K562 (cell line): Measurements from ENCODE around the gene C20orf141. TPM values are rescaled to one million over a fixed set of nuclear protein-coding genes. Genes with fewer than 3 reads are reported as not detected.

Experiments used
- CHD1 ChIP-seq: fragments of 200-600 bp; sonication (generic); IDR thresholded peaks from one replicate; pipeline ENCODE4 v1.6.1; 2012; ENCODE audit warnings: mild to moderate bottlenecking, moderate library complexity, low read length, inconsistent platforms
- ELF2 ChIP-seq: fragments of 250-450 bp; sonication (Bioruptor Pico); IDR thresholded peaks from 2 replicates; pipeline ENCODE4 v1.5.0; 2021; ENCODE audit warnings: mild to moderate bottlenecking
- NR3C1 ChIP-seq: sonication (generic); formaldehyde crosslinking; IDR thresholded peaks from 2 replicates; pipeline ENCODE4 v1.8.1; 2022; ENCODE audit warnings: missing genetic modification reagents
- POLR2AphosphoS5 ChIP-seq: IDR thresholded peaks from 2 replicates; pipeline ENCODE4 v1.6.1; 2011; ENCODE audit warnings: mild to moderate bottlenecking, low read depth, low read length, moderate library complexity; ENCODE audit not compliant: control insufficient read depth, insufficient read depth
- RERE ChIP-seq: sonication (generic); formaldehyde crosslinking; IDR thresholded peaks from 2 replicates; pipeline ENCODE4 v1.8.0; 2023; ENCODE audit warnings: missing genetic modification reagents, mild to moderate bottlenecking, borderline replicate concordance
- SIN3B ChIP-seq: fragments of 450-650 bp; IDR thresholded peaks from 2 replicates; pipeline ENCODE4 v1.6.1; 2017; ENCODE audit warnings: low read depth, mild to moderate bottlenecking, moderate library complexity
- TARDBP ChIP-seq: fragments of 450-650 bp; IDR thresholded peaks from 2 replicates; pipeline ENCODE4 v1.6.1; 2016
- ZEB2 ChIP-seq: fragments of 450-650 bp; IDR thresholded peaks from 2 replicates; pipeline ENCODE4 v1.6.1; 2016
- ZNF165 ChIP-seq: fragments of 250-450 bp; sonication (Bioruptor Pico); IDR thresholded peaks from 2 replicates; pipeline ENCODE4 v1.4.0; 2020; ENCODE audit warnings: borderline replicate concordance
- ZNF655 ChIP-seq: fragments of 250-450 bp; sonication (Bioruptor Pico); IDR thresholded peaks from 2 replicates; pipeline ENCODE4 v1.5.0; 2021
- ZSCAN29 ChIP-seq: fragments of 450-650 bp; IDR thresholded peaks from 2 replicates; pipeline ENCODE4 v1.6.1; 2017
- polyA plus RNA-seq, 8 experiments: library from polyadenylated mRNA; depleted of rRNA in 4 of 8; stranded (reverse) in 5 of 8; unstranded in 3 of 8; fragments of >200 nt; fragmentation: Nextera tagmentation in 2 of 8; fragmentation: Illumina TruSeq in 1 of 8; extraction: Ambion mirVana in 2 of 8; extraction: Trizol in 1 of 8; gene quantifications; 2 replicates each; pipeline versions ENCODE4 v1.2.1 to v1.2.3, GENCODE V29; 2011 to 2014; ENCODE audit warnings: inconsistent platforms in 1 of 8, missing spikeins in 1 of 8
- total RNA-seq, 7 experiments: library from RNA; depleted of rRNA in 6 of 7; stranded (reverse); fragments of >200 nt in 6 of 7; fragmentation: Illumina TruSeq in 2 of 7; extraction: Trizol in 2 of 7; gene quantifications; 2 replicates each; pipeline versions ENCODE4 v1.2.1 to v1.2.3, GENCODE V29; 2011 to 2021; ENCODE audit warnings: low replicate concordance in 1 of 7
- TF ChIP-seq, protein P1 (sequence below): fragments of 450-650 bp; formaldehyde crosslinking; IDR thresholded peaks from 2 replicates; pipeline ENCODE4 v1.4.0; 2020; ENCODE audit warnings: mild to moderate bottlenecking, moderate library complexity
- TF ChIP-seq, protein P2 (sequence below): fragments of 250-450 bp; sonication (Bioruptor Pico); IDR thresholded peaks from 2 replicates; pipeline ENCODE4 v1.5.0; 2021

The C20orf141 gene
- total and polyA plus RNA-seq, 9 of the 15 experiments (the other 6 are each of a cell fraction or from before 2014, with no cell fraction given): not detected

GRCh38 chr20:2840138-2840966 lies 25.6 kb downstream of the C20orf141 start, which contains the start of the genes PCED1A and VPS16 (continued):
- TF ChIP-seq RERE: no peak
- no peak for TF ChIP-seq ZNF165 (CRISPR knock-in tag)
- peak; percentile 95 for TF ChIP-seq ELF2 (CRISPR knock-in tag)
- TF ChIP-seq, protein P1, sequence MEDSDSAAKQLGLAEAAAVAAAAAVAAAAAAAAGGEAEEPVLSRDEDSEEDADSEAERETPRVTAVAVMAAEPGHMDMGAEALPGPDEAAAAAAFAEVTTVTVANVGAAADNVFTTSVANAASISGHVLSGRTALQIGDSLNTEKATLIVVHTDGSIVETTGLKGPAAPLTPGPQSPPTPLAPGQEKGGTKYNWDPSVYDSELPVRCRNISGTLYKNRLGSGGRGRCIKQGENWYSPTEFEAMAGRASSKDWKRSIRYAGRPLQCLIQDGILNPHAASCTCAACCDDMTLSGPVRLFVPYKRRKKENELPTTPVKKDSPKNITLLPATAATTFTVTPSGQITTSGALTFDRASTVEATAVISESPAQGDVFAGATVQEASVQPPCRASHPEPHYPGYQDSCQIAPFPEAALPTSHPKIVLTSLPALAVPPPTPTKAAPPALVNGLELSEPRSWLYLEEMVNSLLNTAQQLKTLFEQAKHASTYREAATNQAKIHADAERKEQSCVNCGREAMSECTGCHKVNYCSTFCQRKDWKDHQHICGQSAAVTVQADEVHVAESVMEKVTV (CRISPR knock-in tag): no peak
- TF ChIP-seq TARDBP: no peak
- TF ChIP-seq ZNF655 (CRISPR knock-in tag): no peak
- TF ChIP-seq POLR2AphosphoS5: no peak
- 0 out of 2 replicates have a peak, but pooled peaks have one; percentile 58 for TF ChIP-seq NR3C1
- peak; percentile 65; the same call in 1 of the 2 replicates for TF ChIP-seq SIN3B
- TF ChIP-seq ZEB2: no peak
- TF ChIP-seq ZSCAN29: no peak
- TF ChIP-seq, protein P2, sequence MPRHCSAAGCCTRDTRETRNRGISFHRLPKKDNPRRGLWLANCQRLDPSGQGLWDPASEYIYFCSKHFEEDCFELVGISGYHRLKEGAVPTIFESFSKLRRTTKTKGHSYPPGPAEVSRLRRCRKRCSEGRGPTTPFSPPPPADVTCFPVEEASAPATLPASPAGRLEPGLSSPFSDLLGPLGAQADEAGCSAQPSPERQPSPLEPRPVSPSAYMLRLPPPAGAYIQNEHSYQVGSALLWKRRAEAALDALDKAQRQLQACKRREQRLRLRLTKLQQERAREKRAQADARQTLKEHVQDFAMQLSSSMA (CRISPR knock-in tag): no peak
- TF ChIP-seq CHD1: no peak
